AG09319 (cell line): ENCODE results near the gene MKI67.

ENCODE experiments used
- DNase-seq: peaks from one replicate; pipeline ENCODE4 v3.0.0-alpha.2; 2010; ENCODE audit warnings: low read depth; ENCODE audit errors: extremely low read depth
- CTCF ChIP-seq: IDR thresholded peaks from 2 replicates; pipeline ENCODE4 v1.5.1; 2011; ENCODE audit warnings: low read depth, mild to moderate bottlenecking, inconsistent platforms, low read length, moderate library complexity

The MKI67 gene

GRCh38 chr10:128081720-128082119 lies 44.5 kb downstream of the MKI67 start:
- DNase-seq, result no peak
- TF ChIP-seq CTCF, result no peak

GRCh38 chr10:128081222-128081621 lies 45.0 kb downstream of the MKI67 start:
- no peak for TF ChIP-seq CTCF
- no peak for DNase-seq

GRCh38 chr10:128080641-128081040 lies 45.6 kb downstream of the MKI67 start:
- TF ChIP-seq CTCF, result no peak
- DNase-seq, result no peak

GRCh38 chr10:128080231-128080630 lies 46.0 kb downstream of the MKI67 start:
- no peak for DNase-seq
- no peak for TF ChIP-seq CTCF

- no peak for DNase-seq
- TF ChIP-seq CTCF, result peak; percentile 96
These were observed 47.9 kb downstream of the MKI67 start for GRCh38 chr10:128078136-128078969.

GRCh38 chr10:128077155-128077875 lies 48.9 kb downstream of the MKI67 start:
- TF ChIP-seq CTCF, result no peak
- no peak for DNase-seq

GRCh38 chr10:128074589-128074988 lies 51.6 kb downstream of the MKI67 start:
- DNase-seq, result no peak
- TF ChIP-seq CTCF, result no peak
